Mucosa of stomach (tissue), 1 donor: Measurements from ENCODE around the gene TMEM220.
"Not testable (repeated sequence)": the region's sequence is repeated elsewhere in the genome, so short reads cannot be mapped to it uniquely, and the experiment has no call there.

ENCODE experiments used
- H3K27me3 ChIP-seq: one replicate; pipeline ENCODE4 v1.7.0; 2013; ENCODE audit warnings: mild to moderate bottlenecking, low read length; ENCODE audit not compliant: control insufficient read depth, insufficient read depth
- H3K36me3 ChIP-seq: one replicate; pipeline ENCODE4 v1.7.0; 2013; ENCODE audit warnings: low read length; ENCODE audit not compliant: control insufficient read depth, insufficient read depth
- H3K4me1 ChIP-seq: one replicate; pipeline ENCODE4 v1.7.0; 2013; ENCODE audit warnings: mild to moderate bottlenecking, low read length; ENCODE audit not compliant: control insufficient read depth, insufficient read depth
- H3K4me3 ChIP-seq: one replicate; pipeline ENCODE4 v1.7.0; 2013; ENCODE audit warnings: low read length
- H3K9ac ChIP-seq: one replicate; pipeline ENCODE4 v1.7.0; 2013; ENCODE audit warnings: mild to moderate bottlenecking, low read length, moderate library complexity
- H3K9me3 ChIP-seq: one replicate; pipeline ENCODE4 v1.7.0; 2013; ENCODE audit warnings: mild to moderate bottlenecking, low read length, moderate library complexity; ENCODE audit not compliant: control insufficient read depth
- donor health status: Pancreatic carcinoma.

TMEM220 gene

GRCh38 chr17:10724546-10725195 is 5.2 kb downstream of the TMEM220 start:
- Histone ChIP-seq H3K9me3 (no peaks in the 10 kb centered on the region), H3K27me3 (no peaks in the 10 kb centered on the region), H3K4me1 (peaks cover 5% of the 10 kb centered on the region), H3K9ac (no peak overlapping the region), H3K36me3 (no peaks in the 10 kb centered on the region), H3K4me3 (no peak overlapping the region)

GRCh38 chr17:10718547-10718946 is 11.3 kb downstream of the TMEM220 start:
- Histone ChIP-seq H3K36me3 (no peaks in the 10 kb centered on the region), H3K9me3 (no peaks in the 10 kb centered on the region), H3K27me3 (no peaks in the 10 kb centered on the region), H3K4me1 (no peaks in the 10 kb centered on the region), H3K4me3 (no peak overlapping the region), H3K9ac (no peak overlapping the region)

- H3K9ac ChIP-seq, result no peak overlapping the region
- no peaks in the 10 kb centered on the region for H3K4me1 ChIP-seq
- H3K36me3 ChIP-seq, result peaks cover 7% of the 10 kb centered on the region
- H3K4me3 ChIP-seq, result no peak overlapping the region
- H3K27me3 ChIP-seq, result no peaks in the 10 kb centered on the region
- H3K9me3 ChIP-seq, result no peaks in the 10 kb centered on the region
Measured at GRCh38 chr17:10716218-10716617, 13.6 kb downstream of the TMEM220 start.

GRCh38 chr17:10713318-10713717 is 16.5 kb downstream of the TMEM220 start:
- no peaks in the 10 kb centered on the region for H3K4me1 ChIP-seq
- H3K4me3 ChIP-seq, result no peak overlapping the region
- H3K36me3 ChIP-seq, result peaks cover 7% of the 10 kb centered on the region
- H3K9me3 ChIP-seq, result no peaks in the 10 kb centered on the region
- H3K9ac ChIP-seq, result no peak overlapping the region
- H3K27me3 ChIP-seq, result no peaks in the 10 kb centered on the region

GRCh38 chr17:10705727-10706126 is 24.1 kb downstream of the TMEM220 start:
- H3K4me1 ChIP-seq, result no peaks in the 10 kb centered on the region
- H3K27me3 ChIP-seq, result no peaks in the 10 kb centered on the region
- H3K9ac ChIP-seq, result no peak overlapping the region
- H3K36me3 ChIP-seq, result peaks cover 8% of the 10 kb centered on the region
- H3K4me3 ChIP-seq, result no peak overlapping the region
- no peaks in the 10 kb centered on the region for H3K9me3 ChIP-seq

- Histone ChIP-seq H3K36me3 (peaks cover 5% of the 10 kb centered on the region), H3K4me3 (no peak overlapping the region), H3K9ac (no peak overlapping the region), H3K4me1 (peaks cover 5% of the 10 kb centered on the region), H3K27me3 (no peaks in the 10 kb centered on the region), H3K9me3 (no peaks in the 10 kb centered on the region)
Measured at GRCh38 chr17:10702574-10702973, 27.2 kb downstream of the TMEM220 start.

- Histone ChIP-seq H3K4me1 (peaks cover 13% of the 10 kb centered on the region), H3K27me3 (no peaks in the 10 kb centered on the region)
Measured at GRCh38 chr17:10699856-10700255, 30.0 kb downstream of the TMEM220 start.

GRCh38 chr17:10698096-10698818 is 31.6 kb downstream of the TMEM220 start:
- Histone ChIP-seq H3K36me3 (no peaks in the 10 kb centered on the region), H3K9me3 (no peaks in the 10 kb centered on the region), H3K9ac (peak overlapping the region; percentile 84), H3K4me1 (peaks cover 13% of the 10 kb centered on the region), H3K27me3 (no peaks in the 10 kb centered on the region), H3K4me3 (peak overlapping the region; percentile 72)

More at GRCh38 chr17:10699856-10700255, 30.0 kb downstream of the TMEM220 start:
- H3K4me3 ChIP-seq, result no peak overlapping the region
- no peaks in the 10 kb centered on the region for H3K9me3 ChIP-seq
- no peak overlapping the region for H3K9ac ChIP-seq
- H3K36me3 ChIP-seq, result no peaks in the 10 kb centered on the region

GRCh38 chr17:10697092-10698081 is 32.4 kb downstream of the TMEM220 start, which contains the start of the genes ADPRM and SCO1:
Gene ADPRM, plus strand, starts transcription at chr17:10697594. Its CDS starts 7,333 bp downstream, at chr17:10704927.
Gene SCO1, minus strand, starts transcription at chr17:10697533. Its CDS starts 26 bp downstream, at chr17:10697507.
- Histone ChIP-seq H3K36me3 (no peaks in the 10 kb centered on the region), H3K4me3 (peak within 1 kb of the TSS; percentile 72), H3K4me1 (peaks cover 13% of the 10 kb centered on the region), H3K27me3 (no peaks in the 10 kb centered on the region), H3K9me3 (no peaks in the 10 kb centered on the region), H3K9ac (peak within 1 kb of the TSS; percentile 84)

GRCh38 chr17:10695875-10696407 is 33.9 kb downstream of the TMEM220 start:
- peaks cover 13% of the 10 kb centered on the region for H3K4me1 ChIP-seq
- H3K9me3 ChIP-seq, H3K4me3 ChIP-seq, H3K36me3 ChIP-seq, H3K9ac ChIP-seq, H3K27me3 ChIP-seq: not testable (repeated sequence)

GRCh38 chr17:10687499-10687898 is 42.3 kb downstream of the TMEM220 start:
- no peaks in the 10 kb centered on the region for H3K27me3 ChIP-seq
- H3K9ac ChIP-seq, result no peak overlapping the region
- no peaks in the 10 kb centered on the region for H3K9me3 ChIP-seq
- no peaks in the 10 kb centered on the region for H3K36me3 ChIP-seq
- H3K4me3 ChIP-seq, result no peak overlapping the region
- no peaks in the 10 kb centered on the region for H3K4me1 ChIP-seq
